ENCODE results near the gene SLFNL1. TPM values are rescaled to one million over a fixed set of nuclear protein-coding genes. Genes with fewer than 3 reads are reported as not detected.

SLFNL1 gene
- total RNA-seq, 1 experiment from 2014 or later: 0.11 TPM

- H3K36me3 Mint-ChIP-seq (ENCODE audit: insufficient read depth in 1 of 3, low read depth in 3 of 3): peaks cover 71 to 98% (median 95%) of the 10 kb centered on the region in 3 experiments; a peak in 6 of 7 replicates
Measured at GRCh38 chr1:40987439-40988276, 33.9 kb downstream of the SLFNL1 start.

More at GRCh38 chr1:40987439-40988276, 33.9 kb downstream of the SLFNL1 start:
- no peak overlapping the region for H4K91ac ChIP-seq (ENCODE audit: insufficient read length, low read depth, low read length)
- no peak overlapping the region for H2BK120ac ChIP-seq (ENCODE audit: low read depth, low read length, poor library complexity, severe bottlenecking)
- no peak for TF ChIP-seq CTCF (conservative IDR thresholded peaks at IDR 0.05)
- no peak overlapping the region for H2AK5ac ChIP-seq (ENCODE audit: insufficient read length, low read length)
- H3T11ph ChIP-seq (ENCODE audit: low read length): no peak overlapping the region
- no peak overlapping the region for H2BK12ac ChIP-seq (ENCODE audit: insufficient read length, low read depth, low read length)
- H3K18ac ChIP-seq (ENCODE audit: insufficient read length, low read depth, low read length): no peak overlapping the region
- H2BK5ac ChIP-seq (ENCODE audit: insufficient read length, low read length): no peak overlapping the region
- H3K9me3 Mint-ChIP-seq: no peaks in the 10 kb centered on the region
- no peak overlapping the region for H3K9ac ChIP-seq (ENCODE audit: extremely low read depth, insufficient read length, low read length)
- H3K56ac ChIP-seq (ENCODE audit: insufficient read length, low read depth, low read length): no peak overlapping the region
- no peaks in the 10 kb centered on the region for H3K79me1 ChIP-seq (ENCODE audit: insufficient read depth, low read depth, low read length, poor library complexity, severe bottlenecking)
- H3K4me1 Mint-ChIP-seq: no peaks in the 10 kb centered on the region; a peak in 1 of 4 replicates
- no peak overlapping the region for H3K4me3 Mint-ChIP-seq
- no peaks in the 10 kb centered on the region; the same call in 1 of the 2 replicates for H3K79me2 ChIP-seq (ENCODE audit: insufficient read depth, low read length)
- H2BK20ac ChIP-seq (ENCODE audit: low read depth, low read length, poor library complexity, severe bottlenecking): no peak overlapping the region
- H3K27ac Mint-ChIP-seq: no peak overlapping the region
- H2BK15ac ChIP-seq (ENCODE audit: low read depth, low read length): no peak overlapping the region
- no CpG with 5 or more reads among the region's 9 CpGs for WGBS (ENCODE audit: extremely low coverage, insufficient read length, low lambda C conversion rate)
- H3K4me2 ChIP-seq (ENCODE audit: insufficient read depth, insufficient read length, low read length): no peak overlapping the region
- no peak overlapping the region for H3K23ac ChIP-seq (ENCODE audit: insufficient read length, low read depth, low read length)
- H3K27ac ChIP-seq (ENCODE audit: insufficient read length, low read depth, low read length): no peak overlapping the region
- no peaks in the 10 kb centered on the region for H3K27me3 ChIP-seq (ENCODE audit: insufficient read depth, low read length)
- H4K5ac ChIP-seq (ENCODE audit: insufficient read length, low read depth, low read length): no peak overlapping the region
- DNase-seq: no peak
- H2AFZ ChIP-seq (ENCODE audit: low read length): no peak overlapping the region
- no peaks in the 10 kb centered on the region for H3K9me3 ChIP-seq (ENCODE audit: control insufficient read depth, low read depth, low read length)
- H3K4me1 ChIP-seq (ENCODE audit: insufficient read depth, low read length): no peaks in the 10 kb centered on the region
- H3K27me3 Mint-ChIP-seq (ENCODE audit: low read depth): no peaks in the 10 kb centered on the region
- H3K23me2 ChIP-seq (ENCODE audit: insufficient read length, low read depth, low read length, poor library complexity, severe bottlenecking): no peaks in the 10 kb centered on the region
- no peak overlapping the region for H3K14ac ChIP-seq (ENCODE audit: insufficient read depth, low read length)
- H3K4ac ChIP-seq (ENCODE audit: low read depth, low read length): no peak overlapping the region
- H4K20me1 ChIP-seq (ENCODE audit: control insufficient read depth, insufficient read depth, insufficient read length): no peaks in the 10 kb centered on the region
- H4K8ac ChIP-seq (replicated peaks; ENCODE audit: insufficient read length, low read depth, low read length): no peak overlapping the region

All from H9 (cell line).